T-helper 9 cell (primary cell): Measurements from ENCODE around the gene GNG11.

Experiments used
- DNase-seq: peaks from one replicate; pipeline ENCODE4 v3.0.0-alpha.2; 2020

GNG11 gene

GRCh38 chr7:93948873-93949272 lies 27.3 kb downstream of the GNG11 start:
- no peak for DNase-seq

GRCh38 chr7:93949423-93949822 lies 27.9 kb downstream of the GNG11 start:
- DNase-seq, result no peak

- no peak for DNase-seq
These were observed 33.8 kb downstream of the GNG11 start for GRCh38 chr7:93955304-93955703.

- DNase-seq, result no peak
These were observed 36.2 kb downstream of the GNG11 start for GRCh38 chr7:93957767-93958166.

GRCh38 chr7:93958216-93958615 lies 36.7 kb downstream of the GNG11 start:
- DNase-seq, result no peak

GRCh38 chr7:93958651-93959050 lies 37.1 kb downstream of the GNG11 start:
- DNase-seq, result no peak

GRCh38 chr7:93960986-93961385 lies 39.5 kb downstream of the GNG11 start:
- no peak for DNase-seq

- no peak for DNase-seq
These were observed 42.7 kb downstream of the GNG11 start for GRCh38 chr7:93964262-93964661.

- DNase-seq, result no peak
These were observed 43.3 kb downstream of the GNG11 start for GRCh38 chr7:93964813-93965212.

GRCh38 chr7:93968911-93969620 lies 47.5 kb downstream of the GNG11 start:
- no peak for DNase-seq

- DNase-seq, result no peak
These were observed 50.6 kb downstream of the GNG11 start for GRCh38 chr7:93972029-93972725.

GRCh38 chr7:93973134-93973533 lies 51.6 kb downstream of the GNG11 start:
- DNase-seq, result no peak

- DNase-seq, result no peak
These were observed 55.8 kb downstream of the GNG11 start for GRCh38 chr7:93977211-93977950.
